HL-60 (cell line): ENCODE measurements around the gene CIC.

ENCODE experiments used
- DNase-seq, 2 experiments: peaks; one replicate each; pipeline ENCODE4 v3.0.0-alpha.2; 2010 to 2020; ENCODE audit warnings: low read depth in 1 of 2, low spot score in 1 of 2
- H3K27ac ChIP-seq: fragments of 250-450 bp; sonication (Bioruptor Pico); replicated peaks from 2 replicates; pipeline ENCODE4 v1.5.1; 2020; ENCODE audit warnings: mild to moderate bottlenecking, moderate library complexity
- H3K27me3 ChIP-seq: fragments of 250-450 bp; sonication (Bioruptor Pico); 2 replicates; pipeline ENCODE4 v1.5.1; 2021; ENCODE audit warnings: mild to moderate bottlenecking, moderate library complexity; ENCODE audit not compliant: insufficient read depth, poor library complexity, severe bottlenecking
- H3K4me3 ChIP-seq: replicated peaks from 2 replicates; pipeline ENCODE4 v1.5.1; 2011; ENCODE audit warnings: mild to moderate bottlenecking, control low read depth, low read length; ENCODE audit not compliant: insufficient read depth
- CTCF ChIP-seq: IDR thresholded peaks from one replicate; pipeline ENCODE4 v1.5.1; 2011; ENCODE audit warnings: low read length, control low read depth, inconsistent platforms; ENCODE audit not compliant: insufficient read depth
- GABPA ChIP-seq: IDR thresholded peaks from 2 replicates; pipeline ENCODE4 v1.6.1; 2012; ENCODE audit warnings: low read depth
- POLR2AphosphoS5 ChIP-seq: IDR thresholded peaks from 2 replicates; pipeline ENCODE4 v1.6.1; 2012; ENCODE audit warnings: low read depth
- REST ChIP-seq: IDR thresholded peaks from 2 replicates; pipeline ENCODE4 v1.6.1; 2012; ENCODE audit warnings: low read depth; ENCODE audit not compliant: insufficient replicate concordance
- SPI1 ChIP-seq: IDR thresholded peaks from 2 replicates; pipeline ENCODE4 v1.6.1; 2012; ENCODE audit warnings: low read depth, mild to moderate bottlenecking, borderline replicate concordance

CIC gene

GRCh38 chr19:42323473-42323851 lies 54.4 kb downstream of the CIC start:
- DNase-seq: no peak
- no peak overlapping the region for H3K27ac ChIP-seq
- H3K27me3 ChIP-seq: peaks cover 7% of the 10 kb centered on the region
- H3K4me3 ChIP-seq: no peak overlapping the region
- no peak for TF ChIP-seq REST

GRCh38 chr19:42323852-42324654 lies 55.0 kb downstream of the CIC start:
- Histone ChIP-seq H3K4me3 (peak overlapping the region; percentile 44), H3K27me3 (peaks cover 7% of the 10 kb centered on the region), H3K27ac (no peak overlapping the region)
- TF ChIP-seq REST (no peak), CTCF (no peak), GABPA (no peak), POLR2AphosphoS5 (no peak)
- peak in 1 of 2 experiments; percentile 19 for DNase-seq

- TF ChIP-seq REST (no peak), SPI1 (no peak), POLR2AphosphoS5 (no peak), GABPA (no peak), CTCF (no peak)
- DNase-seq: no peak
- H3K4me3 ChIP-seq: peak overlapping the region; percentile 44
- H3K27ac ChIP-seq: no peak overlapping the region
- H3K27me3 ChIP-seq: peaks cover 7% of the 10 kb centered on the region
These were observed 55.7 kb downstream of the CIC start for GRCh38 chr19:42324655-42325307.
